PFSK-1 (cell line): ENCODE measurements around the gene GTF2H4.
A peak's percentile ranks its signal among the peaks of the same experiment; 100 is the strongest.

Source experiments
- POLR2AphosphoS5 ChIP-seq: IDR thresholded peaks from 2 replicates; pipeline ENCODE4 v1.6.1; 2012; ENCODE audit warnings: low read depth, mild to moderate bottlenecking, control low read depth, low read length, moderate library complexity
- TF ChIP-seq, protein P1 (sequence below), 2 experiments: IDR thresholded peaks; 2 replicates each; pipeline versions ENCODE4 v1.6.1 to v1.8.0; 2011 to 2012; ENCODE audit warnings: low read depth in 2 of 2, low read length in 2 of 2, control low read depth in 1 of 2, inconsistent platforms in 1 of 2, mild to moderate bottlenecking in 1 of 2, moderate library complexity in 1 of 2; ENCODE audit not compliant: insufficient read depth in 1 of 2

GRCh38 chr6:30907758-30908591 lies at the start of gene GTF2H4:
- TF ChIP-seq POLR2AphosphoS5 = no peak
- TF ChIP-seq, protein P1, sequence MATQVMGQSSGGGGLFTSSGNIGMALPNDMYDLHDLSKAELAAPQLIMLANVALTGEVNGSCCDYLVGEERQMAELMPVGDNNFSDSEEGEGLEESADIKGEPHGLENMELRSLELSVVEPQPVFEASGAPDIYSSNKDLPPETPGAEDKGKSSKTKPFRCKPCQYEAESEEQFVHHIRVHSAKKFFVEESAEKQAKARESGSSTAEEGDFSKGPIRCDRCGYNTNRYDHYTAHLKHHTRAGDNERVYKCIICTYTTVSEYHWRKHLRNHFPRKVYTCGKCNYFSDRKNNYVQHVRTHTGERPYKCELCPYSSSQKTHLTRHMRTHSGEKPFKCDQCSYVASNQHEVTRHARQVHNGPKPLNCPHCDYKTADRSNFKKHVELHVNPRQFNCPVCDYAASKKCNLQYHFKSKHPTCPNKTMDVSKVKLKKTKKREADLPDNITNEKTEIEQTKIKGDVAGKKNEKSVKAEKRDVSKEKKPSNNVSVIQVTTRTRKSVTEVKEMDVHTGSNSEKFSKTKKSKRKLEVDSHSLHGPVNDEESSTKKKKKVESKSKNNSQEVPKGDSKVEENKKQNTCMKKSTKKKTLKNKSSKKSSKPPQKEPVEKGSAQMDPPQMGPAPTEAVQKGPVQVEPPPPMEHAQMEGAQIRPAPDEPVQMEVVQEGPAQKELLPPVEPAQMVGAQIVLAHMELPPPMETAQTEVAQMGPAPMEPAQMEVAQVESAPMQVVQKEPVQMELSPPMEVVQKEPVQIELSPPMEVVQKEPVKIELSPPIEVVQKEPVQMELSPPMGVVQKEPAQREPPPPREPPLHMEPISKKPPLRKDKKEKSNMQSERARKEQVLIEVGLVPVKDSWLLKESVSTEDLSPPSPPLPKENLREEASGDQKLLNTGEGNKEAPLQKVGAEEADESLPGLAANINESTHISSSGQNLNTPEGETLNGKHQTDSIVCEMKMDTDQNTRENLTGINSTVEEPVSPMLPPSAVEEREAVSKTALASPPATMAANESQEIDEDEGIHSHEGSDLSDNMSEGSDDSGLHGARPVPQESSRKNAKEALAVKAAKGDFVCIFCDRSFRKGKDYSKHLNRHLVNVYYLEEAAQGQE (IDR thresholded peaks at IDR 0.05; ENCODE audit: insufficient read depth in 1 of 2, low read depth in 2 of 2, low read length in 2 of 2) = 0 out of 4 replicates have a peak, but pooled peaks have one; percentile 23 to 46
